NCI-H2107 (cell line): ENCODE data around the gene SCAMP1.
A peak's percentile ranks its signal among the peaks of the same experiment; 100 is the strongest.
"Not testable (repeated sequence)": the region's sequence is repeated elsewhere in the genome, so short reads cannot be mapped to it uniquely, and the experiment has no call there.

Source experiments
- DNase-seq: peaks from one replicate; lab custom pipeline; 2025; lab: John Stamatoyannopoulos, UW

Gene SCAMP1, protein sequence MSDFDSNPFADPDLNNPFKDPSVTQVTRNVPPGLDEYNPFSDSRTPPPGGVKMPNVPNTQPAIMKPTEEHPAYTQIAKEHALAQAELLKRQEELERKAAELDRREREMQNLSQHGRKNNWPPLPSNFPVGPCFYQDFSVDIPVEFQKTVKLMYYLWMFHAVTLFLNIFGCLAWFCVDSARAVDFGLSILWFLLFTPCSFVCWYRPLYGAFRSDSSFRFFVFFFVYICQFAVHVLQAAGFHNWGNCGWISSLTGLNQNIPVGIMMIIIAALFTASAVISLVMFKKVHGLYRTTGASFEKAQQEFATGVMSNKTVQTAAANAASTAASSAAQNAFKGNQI

DNA sequence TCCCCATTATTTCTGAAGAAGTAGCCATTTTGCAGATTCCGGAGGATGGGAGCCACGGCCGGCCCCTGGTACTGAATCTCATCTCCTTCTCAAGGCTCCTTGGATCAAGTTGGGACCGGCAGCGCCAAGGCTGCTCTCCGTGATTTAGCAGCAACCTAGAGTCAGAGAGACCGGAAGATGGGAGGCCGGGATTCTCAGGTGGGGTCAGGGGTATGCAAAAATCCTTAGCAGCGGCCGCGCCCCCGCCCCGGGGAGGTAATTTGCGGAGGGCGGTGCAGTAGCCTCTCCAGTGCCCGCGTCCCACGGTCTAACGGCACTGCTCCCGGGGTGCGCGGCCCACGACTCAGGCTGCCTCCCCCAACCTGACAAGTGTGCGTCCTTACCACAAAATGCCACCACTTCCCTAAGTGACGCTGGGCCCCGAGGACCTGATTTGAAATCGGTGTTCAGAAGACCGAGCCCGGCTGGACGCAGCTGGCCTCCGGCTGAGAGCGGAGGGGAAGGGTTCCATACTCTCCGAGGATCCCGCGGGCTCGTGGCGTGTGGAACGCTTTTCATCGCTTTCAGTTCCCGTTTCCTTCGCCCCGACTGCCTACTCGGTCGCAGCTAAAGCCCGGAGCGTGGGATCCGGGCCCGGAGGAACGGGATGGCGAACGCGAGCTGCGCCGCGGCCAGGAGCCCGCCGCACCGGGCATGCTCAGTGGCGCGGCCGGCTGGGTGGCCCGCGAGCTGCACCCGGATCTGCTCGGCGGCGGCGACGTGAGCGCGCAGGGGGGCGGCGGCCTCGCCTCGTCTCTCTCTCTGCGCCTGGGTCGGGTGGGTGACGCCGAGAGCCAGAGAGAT lies at the start of gene SCAMP1:
Gene SCAMP1 (plus strand): TSS at position 787 of the 843 bp plus-strand sequence. CDS start 55 bp downstream, at position 842.
- DNase-seq = peak; percentile 63

DNA sequence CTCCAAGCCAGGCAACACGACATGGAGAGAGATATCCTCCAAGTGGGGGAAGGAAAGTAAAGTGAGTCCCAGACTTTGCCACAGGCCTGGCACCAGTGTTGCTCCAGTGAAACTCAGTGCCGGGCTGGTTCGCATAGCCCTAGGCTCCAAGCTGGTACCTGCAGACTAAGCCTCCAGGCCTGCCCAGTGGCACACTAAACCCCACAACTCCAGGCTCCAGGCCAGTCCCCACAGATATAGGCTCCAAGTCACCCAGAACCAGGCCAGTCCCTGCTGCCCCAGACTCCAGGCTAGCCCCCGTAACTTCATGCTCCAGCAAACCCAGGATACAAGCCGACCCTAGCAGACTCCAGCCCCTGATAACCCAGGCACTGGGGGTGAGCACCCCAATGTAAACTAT lies 42.9 kb upstream of the SCAMP1 start:
- no peak for DNase-seq

DNA sequence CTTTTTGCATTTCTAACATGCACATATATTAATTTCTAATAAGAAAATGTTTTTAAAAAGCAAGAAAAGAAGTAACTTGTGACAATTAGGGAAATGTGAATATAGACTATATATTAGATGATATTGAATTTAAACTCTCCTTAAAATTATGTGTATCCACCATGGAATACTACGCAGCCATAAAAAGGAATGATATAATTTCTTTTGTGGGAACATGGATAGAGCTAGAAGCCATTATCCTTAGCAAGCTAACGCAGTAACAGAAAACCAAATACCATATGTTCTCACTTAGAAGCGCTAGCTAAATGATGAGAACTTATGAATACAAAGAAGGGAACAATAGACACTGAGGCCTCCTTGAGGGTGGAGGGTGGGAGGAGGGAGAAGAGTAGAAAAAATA lies 42.1 kb upstream of the SCAMP1 start:
- DNase-seq = no peak

DNA sequence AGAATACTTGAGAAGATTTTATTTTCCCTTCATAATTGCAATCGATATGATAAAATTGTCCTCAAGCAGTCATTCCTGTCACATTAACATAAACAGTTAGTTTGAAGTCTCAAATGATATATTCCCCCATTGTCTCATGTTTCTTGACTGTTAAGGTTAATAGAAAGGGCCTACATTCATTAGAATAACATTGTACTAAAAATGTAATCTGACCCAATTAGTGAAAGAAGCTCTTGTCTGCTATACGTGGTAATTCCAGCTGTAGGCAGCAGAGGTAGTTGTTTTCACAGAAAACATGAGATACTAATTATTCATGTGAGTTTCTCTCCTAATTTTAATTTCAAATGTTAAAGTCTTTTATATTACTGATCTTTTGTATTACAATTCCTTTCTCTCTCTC lies 40.0 kb upstream of the SCAMP1 start:
- no peak for DNase-seq

DNA sequence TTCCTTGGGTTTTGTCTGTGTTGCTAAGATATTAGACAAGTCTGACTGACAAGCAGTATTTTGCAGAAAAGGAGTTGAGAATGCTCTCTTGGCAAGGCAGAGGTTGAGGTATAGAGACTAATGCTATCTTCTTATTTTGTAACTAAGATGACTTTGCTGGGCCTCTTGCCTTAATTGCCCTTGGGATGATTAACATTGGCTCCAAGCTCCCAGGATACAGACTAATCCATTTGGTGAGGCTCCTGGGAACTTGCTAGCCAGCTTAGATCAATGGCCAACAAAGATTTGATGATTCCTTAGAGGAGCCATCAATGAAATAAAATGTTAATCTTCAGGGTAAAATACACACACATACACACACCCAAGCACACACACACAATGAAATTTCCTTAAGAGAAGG lies 37.2 kb upstream of the SCAMP1 start:
- no peak for DNase-seq

DNA sequence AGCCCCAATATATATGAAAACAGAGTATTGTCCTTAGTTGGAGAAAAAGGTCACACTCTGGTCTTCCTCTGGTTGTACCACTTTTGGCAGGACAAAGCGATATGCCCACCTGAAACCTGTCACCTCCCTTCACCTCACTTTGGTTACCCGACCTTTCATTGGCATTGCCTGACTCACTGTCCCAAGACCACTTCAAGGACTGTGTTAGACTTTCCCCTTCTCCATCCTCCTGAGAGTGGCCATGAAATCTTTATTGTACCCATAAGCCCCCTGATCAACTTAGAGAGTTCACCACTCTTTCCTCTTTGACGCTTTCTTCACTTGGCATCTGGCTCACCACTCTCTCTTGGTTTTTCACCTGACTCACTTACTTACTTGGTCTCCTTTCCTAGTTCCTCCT lies 33.5 kb upstream of the SCAMP1 start:
- no peak for DNase-seq

DNA sequence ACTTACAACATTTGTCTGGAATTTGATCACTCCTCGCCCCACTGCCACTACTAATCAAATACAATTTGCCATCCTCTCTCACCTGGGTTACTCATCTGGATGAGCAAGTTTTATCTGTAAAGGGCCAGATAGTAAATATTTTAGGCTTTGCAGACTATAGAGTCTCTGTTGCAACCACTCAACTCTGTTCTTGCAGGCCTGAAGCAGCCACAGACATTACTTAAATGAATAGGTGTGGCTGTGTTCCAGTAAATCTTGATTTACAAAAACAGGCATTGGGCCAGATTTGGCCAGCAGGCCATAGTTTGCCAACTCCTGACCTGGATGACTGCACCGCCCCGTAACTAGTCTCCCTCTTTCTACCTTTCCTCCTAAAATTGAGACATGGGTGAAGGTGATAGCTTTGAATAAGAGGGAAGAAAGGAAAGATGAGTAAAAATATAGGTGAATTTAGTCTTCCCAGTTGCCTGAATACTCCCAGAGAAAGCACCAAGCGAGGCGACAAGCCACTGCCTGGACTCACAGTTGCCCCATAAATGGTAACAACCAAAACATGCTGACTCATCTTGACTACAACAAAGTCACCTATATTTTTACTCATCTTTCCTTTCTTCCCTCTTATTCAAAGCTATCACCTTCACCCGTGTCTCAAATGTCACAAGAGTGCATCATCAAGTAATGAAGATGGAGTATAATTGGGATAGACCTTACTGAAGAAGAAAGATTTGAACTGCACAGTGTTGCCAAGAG lies 32.5 kb upstream of the SCAMP1 start:
- DNase-seq = no peak

DNA sequence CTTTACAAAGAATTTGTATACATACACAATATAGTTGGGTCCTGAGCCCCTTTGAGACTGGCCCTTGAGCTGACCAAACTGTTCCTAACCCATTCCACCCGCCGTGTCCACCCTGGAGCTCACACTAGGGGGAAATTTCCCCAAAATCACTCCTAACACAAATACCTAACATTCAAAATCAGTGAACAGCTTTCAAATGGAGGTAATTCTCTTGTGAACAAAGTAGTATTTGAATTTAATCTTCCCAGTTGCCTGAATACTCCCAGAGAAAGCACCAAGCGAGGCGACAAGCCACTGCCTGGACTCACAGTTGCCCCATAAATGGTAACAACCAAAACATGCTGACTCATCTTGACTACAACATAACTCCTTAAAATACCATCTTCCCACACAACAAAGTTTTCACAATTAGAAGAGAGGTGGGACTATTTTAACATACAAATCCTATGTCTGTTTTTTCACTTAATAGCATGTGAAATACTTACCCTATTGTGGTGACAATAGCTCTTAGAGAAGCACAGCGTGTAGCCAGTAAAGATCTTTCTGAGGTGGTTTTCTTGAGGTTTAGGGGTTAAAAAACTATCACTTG lies 31.7 kb upstream of the SCAMP1 start:
- DNase-seq = no peak

DNA sequence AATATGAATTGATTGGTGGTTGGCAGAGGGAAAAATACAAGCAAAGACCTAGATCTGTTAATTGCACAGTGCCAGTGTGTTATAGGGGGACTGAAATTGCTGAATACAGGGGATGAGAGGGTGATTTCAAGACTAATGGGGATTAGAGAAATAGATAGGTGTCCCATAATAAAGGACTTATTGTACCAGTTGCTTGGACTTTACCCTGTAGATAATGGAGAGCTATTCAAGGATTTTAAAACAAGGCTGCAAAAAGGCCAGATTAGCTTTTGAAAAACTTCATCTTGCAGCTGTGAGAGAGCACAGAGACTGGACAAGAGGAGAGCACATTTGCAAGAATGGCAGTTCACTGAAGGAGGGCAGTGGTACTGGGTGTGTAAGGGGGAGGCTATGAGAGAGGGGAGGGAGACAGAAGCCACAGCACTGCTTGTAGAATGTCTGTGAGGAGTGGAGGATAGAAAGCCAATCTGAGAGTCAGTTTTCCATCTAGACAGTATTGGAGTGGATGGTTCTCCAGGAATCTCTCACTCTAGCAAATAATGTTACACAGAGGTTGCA lies 28.8 kb upstream of the SCAMP1 start:
- no peak for DNase-seq

DNA sequence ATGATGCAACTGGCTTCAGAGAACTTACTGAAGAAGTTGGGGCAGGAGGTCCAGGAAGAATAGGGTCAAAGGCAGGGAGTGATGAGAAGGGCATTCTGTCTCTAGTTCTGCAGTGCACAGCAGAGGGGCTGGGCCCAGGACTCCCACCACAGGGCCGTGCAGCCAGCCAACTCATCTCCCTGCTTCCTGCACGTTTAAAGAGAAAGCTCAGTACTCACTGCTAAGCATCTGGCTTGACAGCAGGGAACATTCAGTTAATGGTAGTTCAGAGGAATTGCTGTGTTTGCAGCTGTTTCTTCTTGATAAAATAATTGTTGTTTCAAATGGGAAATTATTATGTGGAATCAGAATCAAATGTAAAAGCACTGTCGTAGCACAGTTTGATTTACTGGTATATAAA lies 25.6 kb upstream of the SCAMP1 start:
- DNase-seq = no peak

DNA sequence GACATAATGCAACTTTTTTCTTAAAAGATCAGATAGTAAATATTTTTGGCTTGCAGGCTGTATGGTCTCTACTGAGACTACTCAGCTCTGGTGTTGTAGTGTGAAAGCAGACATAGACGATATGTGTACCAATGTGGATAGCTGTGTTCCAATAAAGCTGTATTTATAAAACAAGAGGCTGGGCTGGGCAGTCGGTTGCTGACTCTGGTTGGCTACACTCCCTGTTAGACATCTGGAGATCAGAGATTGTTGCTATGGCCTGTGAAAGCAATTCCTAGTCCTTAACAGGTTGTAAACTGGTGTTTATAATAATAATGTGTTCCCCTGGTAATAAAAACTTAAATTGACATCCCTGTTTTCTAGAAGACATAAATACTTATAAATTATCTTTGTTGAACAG lies 24.4 kb upstream of the SCAMP1 start:
- no peak for DNase-seq

DNA sequence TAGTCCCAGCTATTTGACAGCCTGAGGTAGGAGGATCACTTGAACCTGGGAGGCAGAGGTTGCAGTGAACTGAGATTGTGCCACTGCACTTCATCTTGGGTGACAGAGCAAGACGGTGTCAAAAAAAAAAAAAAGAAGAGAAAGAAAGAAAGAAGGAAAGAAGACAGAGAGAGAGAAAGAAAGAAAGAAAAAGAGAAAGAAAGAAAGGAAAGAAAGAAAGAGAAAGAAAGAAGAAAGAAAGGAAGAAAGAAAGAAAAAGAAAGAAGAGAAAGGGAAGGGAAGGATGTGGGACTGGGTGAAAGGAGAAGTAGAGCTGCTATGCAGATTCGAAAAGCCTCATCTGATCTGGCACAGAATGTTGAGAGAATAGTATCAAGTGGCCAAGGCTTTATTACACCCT lies 23.7 kb upstream of the SCAMP1 start:
- DNase-seq = no peak

DNA sequence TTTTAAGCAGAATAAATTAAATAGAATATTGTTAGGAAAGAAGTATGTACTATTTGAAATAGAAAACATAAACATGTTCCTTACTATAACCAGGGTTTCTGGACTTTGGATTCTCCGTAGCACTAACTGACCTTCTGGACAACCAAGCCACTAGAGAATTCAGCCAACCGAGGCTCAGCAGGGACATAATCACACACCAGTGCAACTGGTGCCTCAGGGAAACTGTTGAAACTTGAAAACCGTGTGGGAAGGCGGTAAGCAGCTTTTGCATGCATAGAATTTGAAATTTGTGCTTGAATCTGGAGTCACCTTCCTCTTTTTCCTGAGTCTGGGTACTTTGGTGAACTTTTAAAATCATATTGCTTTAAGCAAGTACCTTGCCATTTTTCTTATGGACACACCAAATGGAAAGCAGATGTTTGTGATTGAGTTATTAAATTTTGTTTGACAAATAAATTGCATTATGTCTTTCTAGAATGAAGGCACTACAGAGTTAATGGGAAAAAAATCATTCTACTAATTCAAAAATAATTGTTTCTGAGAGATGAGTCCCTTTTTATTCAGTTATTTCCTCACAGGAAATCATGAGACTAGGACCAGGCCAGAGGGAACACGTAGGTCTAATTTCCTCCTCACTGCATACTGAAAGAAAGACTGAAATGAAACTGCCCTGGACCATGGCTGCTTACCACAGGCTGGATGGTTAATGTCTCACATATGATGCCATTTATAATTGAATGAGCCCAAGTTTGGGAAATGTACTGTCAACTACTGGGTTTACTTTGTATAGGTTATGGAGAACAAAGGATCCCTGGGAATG lies 20.6 kb upstream of the SCAMP1 start:
- no peak for DNase-seq

DNA sequence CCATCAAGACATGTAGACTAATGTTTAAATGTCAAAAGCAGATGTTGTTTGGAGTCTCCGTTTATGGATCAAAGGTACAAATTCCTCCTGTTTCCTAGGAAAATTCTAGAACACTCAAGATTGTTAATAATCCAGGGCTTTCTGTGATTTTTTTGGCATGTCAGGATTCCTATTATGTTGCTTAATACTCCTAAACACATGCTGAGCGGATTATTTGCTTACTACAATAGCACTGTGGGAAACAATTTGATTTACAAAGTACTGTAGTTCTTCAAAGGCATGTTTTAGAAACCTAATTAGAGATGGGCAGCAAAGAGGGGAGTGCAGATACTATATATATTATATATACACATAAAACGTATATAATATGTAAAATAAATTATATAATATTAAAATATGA lies 19.0 kb upstream of the SCAMP1 start:
- DNase-seq = no peak

DNA sequence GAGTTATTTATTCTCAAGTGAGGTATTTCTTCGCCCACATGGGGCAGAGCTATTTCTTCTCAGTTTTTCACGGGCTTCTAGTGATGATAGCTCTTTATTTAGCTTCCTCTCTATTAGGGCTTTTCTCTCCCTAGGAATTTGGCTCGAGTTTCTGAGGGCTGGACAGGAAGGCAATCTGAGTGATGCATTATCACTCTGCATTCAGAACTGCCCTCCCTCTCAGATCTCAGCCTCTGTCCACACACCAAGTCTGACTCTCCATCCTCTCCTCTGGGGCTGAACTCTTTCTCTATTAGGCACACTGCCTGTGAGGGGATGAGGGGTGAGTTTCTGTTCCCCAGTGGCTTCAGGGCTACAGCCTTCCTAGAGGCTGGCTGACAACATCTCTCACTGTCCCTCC lies 14.9 kb upstream of the SCAMP1 start:
- no peak for DNase-seq

DNA sequence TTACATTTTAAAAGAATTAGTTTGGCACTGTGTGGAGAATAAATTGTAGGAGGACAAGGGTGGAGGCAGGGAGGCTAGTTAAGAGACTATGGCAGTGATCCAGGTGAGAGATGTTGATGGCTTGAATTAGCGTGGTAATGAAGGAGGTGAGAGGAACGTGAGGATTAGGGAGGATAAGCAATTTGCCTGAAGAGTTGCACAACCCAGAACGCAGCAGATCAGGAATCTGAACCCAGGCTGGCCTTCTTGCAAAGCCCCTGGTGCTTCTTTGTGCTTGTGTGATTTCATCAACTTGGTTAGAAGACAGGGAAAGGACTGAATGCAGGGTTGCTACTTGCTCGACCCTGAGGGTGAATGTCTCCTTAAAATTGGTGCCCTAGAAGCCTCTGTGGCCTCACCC lies 6.9 kb upstream of the SCAMP1 start:
- DNase-seq = no peak

DNA sequence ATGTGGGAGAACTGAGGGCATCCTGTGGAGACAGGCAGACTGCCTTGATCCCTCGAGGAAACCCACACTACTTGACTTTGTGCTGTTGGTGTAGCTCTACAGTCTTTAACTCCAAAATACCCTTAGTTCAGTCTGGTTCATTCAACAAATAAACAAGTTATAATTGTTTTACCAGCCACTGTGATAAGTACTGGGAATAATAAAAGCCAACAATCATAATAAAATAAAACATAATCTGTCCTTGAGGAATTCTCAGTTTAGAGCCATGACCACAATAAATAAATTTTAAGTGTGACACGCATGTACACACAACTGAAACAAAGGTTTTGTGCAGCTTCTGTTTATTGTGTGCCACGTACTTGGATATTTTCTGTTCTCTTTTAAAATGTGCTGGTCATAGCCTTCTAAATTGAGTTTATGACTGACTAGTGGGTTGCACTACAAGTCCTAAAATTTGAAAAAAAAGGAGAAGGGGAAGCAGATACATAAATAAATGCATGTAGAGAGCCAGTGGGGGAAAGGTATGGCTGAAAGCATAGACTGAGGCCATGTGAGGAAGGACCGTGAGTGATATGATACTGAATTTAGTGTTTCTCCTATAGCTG lies 6.2 kb upstream of the SCAMP1 start:
- no peak for DNase-seq

DNA sequence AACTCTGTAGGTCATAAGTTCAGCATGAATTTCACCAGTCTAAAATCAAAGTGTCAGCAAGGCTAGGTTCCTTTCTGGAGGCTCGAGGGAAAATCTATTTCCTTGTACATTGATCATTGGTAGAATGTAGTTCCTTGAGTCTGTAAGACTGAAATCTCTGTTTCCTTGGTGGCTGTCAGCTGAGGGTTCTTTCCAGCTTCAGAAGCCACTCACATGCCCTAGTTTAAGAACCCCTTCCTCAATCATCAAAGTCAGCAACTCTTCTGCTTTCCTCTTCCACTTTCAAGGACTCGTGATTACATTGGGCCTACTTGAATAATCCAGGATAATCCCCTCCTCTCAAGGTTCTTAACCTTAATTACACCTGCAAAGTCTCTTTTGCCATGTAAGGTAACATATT lies 4.9 kb upstream of the SCAMP1 start:
- DNase-seq = no peak

DNA sequence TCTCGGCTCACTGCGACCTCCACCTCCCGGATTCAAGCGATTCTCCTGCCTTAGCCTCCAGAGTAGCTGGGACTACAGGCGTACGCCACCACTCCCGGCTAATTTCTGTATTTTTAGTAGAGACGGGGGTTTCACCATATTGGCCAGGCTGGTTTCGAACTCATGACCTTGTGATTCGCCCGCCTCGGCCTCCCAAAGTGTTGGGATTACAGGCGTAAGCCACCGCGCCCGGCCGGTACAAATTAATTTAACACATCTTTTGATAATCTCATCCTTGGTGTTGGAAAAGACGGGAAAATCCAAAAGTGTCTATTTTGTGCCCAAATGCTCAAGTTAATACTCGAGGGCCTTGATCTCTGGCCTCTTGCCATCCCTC lies 974 bp upstream of the SCAMP1 start:
- DNase-seq = not testable (repeated sequence)

DNA sequence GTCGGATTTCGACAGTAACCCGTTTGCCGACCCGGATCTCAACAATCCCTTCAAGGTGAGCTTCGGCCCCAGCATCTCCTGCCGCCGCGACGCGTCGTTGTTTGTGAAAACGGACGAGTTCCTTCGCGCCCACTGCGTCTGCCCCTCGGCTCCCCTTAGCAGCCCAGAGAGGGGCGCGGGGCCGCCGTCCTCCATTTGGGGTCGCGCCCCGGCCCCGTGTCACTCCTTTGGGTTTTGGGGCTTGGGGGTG lies 182 bp downstream of the SCAMP1 start:
- DNase-seq = no peak
